Cerebellar cortex (tissue), 1 donor: Measurements from ENCODE around the gene APC2.

Experiments
- DNase-seq: peaks from one replicate; pipeline ENCODE4 v3.0.0-alpha.2; 2015; ENCODE audit warnings: low spot score

APC2 gene, protein sequence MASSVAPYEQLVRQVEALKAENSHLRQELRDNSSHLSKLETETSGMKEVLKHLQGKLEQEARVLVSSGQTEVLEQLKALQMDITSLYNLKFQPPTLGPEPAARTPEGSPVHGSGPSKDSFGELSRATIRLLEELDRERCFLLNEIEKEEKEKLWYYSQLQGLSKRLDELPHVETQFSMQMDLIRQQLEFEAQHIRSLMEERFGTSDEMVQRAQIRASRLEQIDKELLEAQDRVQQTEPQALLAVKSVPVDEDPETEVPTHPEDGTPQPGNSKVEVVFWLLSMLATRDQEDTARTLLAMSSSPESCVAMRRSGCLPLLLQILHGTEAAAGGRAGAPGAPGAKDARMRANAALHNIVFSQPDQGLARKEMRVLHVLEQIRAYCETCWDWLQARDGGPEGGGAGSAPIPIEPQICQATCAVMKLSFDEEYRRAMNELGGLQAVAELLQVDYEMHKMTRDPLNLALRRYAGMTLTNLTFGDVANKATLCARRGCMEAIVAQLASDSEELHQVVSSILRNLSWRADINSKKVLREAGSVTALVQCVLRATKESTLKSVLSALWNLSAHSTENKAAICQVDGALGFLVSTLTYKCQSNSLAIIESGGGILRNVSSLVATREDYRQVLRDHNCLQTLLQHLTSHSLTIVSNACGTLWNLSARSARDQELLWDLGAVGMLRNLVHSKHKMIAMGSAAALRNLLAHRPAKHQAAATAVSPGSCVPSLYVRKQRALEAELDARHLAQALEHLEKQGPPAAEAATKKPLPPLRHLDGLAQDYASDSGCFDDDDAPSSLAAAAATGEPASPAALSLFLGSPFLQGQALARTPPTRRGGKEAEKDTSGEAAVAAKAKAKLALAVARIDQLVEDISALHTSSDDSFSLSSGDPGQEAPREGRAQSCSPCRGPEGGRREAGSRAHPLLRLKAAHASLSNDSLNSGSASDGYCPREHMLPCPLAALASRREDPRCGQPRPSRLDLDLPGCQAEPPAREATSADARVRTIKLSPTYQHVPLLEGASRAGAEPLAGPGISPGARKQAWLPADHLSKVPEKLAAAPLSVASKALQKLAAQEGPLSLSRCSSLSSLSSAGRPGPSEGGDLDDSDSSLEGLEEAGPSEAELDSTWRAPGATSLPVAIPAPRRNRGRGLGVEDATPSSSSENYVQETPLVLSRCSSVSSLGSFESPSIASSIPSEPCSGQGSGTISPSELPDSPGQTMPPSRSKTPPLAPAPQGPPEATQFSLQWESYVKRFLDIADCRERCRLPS (N-terminal part only)

GRCh38 chr19:1449467-1450442 lies at the start of gene APC2:
Gene APC2 (plus strand): TSS chr19:1450121. CDS start chr19:1453002, 2,881 bp downstream.
- peak; percentile 89 for DNase-seq

DNA sequence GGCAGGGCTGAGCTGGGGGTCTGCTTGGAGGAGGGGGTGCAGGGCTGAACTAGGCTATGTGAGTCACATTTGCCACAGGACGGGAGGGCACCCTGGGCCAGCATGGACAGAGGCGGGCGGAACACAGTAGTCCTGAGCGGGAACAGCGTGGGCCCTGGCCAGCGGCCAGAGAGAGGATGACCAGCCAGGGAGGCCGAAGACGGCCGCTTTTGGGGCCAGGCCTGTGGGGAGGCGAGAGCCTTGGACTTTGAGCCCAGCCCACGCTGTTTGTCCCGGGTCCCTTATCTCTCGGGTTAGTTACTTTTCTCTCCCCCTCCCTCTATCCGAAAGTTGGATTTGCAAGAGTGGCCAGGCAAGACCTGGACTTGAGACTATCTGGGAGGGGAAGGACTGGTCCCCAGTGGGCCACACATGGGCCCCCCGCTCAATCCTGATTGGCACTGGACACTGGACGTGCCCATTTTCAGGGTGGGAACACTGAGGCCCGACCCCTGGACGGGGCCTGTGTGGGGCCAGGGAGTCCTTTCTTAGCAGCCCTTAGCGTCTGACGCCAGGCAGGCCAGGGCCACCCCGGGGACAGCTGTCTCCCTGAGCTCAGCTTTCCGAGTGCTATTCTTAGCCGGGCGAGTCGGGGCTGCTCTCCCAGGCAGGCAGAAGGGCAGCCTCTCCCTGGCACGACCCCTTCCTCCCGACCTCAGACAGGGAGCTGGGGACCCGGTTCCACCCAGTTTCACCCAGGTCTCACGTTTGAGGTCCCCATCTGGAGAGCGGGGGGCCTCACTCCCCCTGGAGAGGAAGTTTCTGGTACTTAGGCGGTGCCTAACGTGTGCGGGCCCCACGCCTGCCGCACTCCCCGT lies 49.4 kb upstream of the APC2 start:
- DNase-seq, result no peak

GRCh38 chr19:1401138-1401888 lies 48.6 kb upstream of the APC2 start, which contains the start of gene GAMT:
Gene GAMT (minus strand): TSS chr19:1401542. CDS start chr19:1401476, 66 bp downstream.
- DNase-seq, result no peak

GRCh38 chr19:1401889-1402217 lies 48.1 kb upstream of the APC2 start:
- no peak for DNase-seq

DNA sequence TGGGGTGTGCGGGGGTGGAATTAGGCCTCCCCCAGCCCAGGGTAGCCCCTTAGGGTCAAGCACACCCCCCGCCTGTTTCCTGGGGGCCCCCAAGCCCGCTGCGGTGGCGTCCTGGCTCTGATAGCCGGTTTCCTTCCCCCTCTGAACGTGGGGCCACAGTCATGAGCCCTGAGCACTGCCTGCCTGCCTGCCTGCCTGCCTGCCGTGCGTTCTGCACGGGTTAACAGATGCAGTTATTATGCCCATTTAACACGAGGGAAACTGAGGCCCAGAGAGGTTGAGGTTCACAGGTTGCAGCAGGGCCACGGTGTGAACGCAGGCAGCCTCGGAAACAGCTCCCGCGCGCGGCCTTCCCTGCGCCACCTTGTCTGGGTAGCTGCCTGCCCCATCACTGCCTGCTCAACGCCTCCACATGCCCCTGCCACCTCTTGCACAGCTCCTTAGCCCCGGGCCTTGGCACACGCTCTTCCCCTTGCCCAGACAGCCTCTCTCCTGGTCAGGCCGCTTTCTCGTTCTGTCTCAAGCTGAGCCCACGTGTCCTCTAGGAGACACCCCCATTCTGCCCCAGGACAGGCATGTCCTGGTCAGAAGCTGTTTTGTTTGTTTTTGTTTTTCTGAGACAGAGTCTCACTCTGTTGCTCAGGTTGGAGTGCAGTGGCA lies 47.4 kb upstream of the APC2 start:
- DNase-seq, result no peak

DNA sequence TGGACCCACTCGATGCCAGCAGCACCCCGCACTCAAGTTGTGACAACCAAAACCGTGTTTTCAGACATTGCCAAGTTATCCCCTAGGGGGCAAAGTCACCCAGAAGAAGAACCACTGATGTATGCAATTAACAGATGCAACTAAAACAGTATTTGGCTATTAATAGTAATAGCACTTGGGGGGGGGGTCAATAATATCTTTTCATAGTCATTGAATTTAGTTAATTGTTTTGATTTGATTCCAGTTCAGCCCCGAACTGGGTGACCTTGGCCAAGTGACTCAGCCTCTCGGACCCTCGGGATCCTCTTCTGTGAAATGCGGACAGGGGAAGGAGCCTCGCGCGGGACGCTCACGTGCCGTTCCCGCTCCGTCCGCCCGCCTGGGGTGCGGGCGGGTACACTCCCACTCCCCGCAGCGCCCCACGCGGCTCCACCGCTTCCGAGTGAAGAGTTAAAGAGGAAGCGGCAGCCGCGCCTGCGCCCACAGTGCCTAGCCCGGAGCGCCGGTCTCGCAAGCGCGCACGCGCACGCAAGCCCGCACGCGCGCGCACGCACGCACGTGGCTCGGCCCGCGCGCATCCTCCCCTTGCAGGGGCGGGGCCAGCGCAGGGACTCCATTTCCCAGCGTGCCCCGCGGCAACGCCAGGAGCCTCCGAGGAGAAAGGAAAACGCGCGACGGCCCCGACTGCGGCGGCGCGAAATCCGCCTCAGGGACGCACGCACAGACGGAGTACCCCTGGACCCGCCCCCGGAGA lies 43.0 kb upstream of the APC2 start:
- DNase-seq, result peak; percentile 96

DNA sequence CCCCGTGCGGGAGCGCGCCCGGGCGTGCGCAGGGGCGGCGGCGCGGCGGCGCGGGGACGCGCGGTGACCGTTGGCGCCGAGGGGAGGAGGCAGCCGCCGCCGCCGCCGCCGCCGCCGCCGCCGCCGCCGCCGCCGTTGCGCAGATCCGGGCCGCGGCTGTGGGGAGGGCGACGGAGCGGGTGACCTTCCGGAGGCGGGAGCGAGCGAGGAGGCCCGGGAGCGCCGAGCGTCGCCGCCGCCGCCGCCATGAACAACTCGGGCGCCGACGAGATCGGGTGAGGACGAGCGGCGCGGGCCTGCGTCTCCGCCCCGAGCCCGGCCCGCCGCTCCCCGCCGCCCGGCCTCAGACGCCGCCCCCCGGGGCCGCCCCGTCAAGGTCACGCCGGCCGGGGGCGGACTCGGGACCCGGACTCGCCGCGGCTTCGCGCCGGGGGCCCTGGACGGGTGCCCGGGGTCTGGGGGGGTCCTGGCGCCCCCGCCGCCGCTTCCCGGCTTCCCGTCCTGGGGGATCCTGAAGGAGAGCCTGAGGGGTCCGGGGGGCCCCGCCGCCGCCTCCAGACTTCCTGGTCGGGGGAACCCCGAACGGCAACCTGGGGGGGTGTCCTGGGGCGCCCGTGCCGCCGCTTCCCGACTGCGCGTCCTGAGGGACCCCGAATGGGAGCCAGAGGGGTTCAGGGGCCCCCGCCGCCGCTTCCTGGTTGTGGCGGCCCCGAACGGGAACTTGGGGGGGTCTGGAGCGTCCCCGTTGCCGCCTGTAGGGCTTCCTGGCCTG lies 42.2 kb upstream of the APC2 start, which contains the start of gene DAZAP1:
TSS of gene DAZAP1 (plus strand) at position 59 of the 772 bp plus-strand sequence. CDS start at position 247, 188 bp downstream.
- DNase-seq, result no peak

- DNase-seq, result no peak
Measured at GRCh38 chr19:1408300-1409203, 41.4 kb upstream of the APC2 start.

DNA sequence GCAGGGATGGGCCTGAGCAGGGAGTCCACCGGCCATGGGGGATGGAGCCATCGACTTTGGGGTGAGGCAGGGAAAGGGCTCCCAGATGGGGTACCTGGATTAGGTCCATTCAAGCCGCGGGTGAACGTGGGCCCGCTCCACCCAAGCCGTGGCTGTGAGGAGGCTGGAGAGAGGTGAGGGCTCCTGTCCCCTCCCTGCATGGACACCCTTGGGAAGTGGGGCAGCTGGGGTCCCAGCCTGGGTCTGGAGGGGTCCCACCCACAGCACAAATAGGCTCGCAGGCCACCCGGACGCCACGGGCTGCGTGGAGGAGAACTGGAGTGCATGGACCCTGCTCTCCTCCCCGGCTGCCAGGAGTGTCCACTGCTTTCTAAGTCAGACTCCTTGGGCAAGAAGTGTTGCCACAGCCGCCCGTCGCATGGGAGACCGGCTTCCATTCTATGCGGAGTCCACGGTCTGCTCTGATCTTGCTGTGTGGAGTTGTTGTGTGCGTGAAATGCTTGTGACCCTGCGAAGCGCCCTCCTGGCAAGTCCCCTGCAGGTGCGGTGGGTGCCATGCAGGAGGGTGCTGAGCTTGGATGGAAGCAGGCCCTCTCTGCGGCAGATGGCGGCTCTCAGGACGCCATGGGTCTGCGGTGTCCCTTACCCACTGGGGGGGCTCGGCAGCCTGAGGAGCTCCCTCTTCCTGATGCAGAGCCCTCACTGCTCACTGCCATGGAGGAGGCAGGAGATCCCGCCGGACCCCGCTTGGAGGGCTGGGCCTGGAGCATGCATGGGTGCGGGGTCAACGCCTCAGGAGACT lies 40.5 kb upstream of the APC2 start:
- no peak for DNase-seq

DNA sequence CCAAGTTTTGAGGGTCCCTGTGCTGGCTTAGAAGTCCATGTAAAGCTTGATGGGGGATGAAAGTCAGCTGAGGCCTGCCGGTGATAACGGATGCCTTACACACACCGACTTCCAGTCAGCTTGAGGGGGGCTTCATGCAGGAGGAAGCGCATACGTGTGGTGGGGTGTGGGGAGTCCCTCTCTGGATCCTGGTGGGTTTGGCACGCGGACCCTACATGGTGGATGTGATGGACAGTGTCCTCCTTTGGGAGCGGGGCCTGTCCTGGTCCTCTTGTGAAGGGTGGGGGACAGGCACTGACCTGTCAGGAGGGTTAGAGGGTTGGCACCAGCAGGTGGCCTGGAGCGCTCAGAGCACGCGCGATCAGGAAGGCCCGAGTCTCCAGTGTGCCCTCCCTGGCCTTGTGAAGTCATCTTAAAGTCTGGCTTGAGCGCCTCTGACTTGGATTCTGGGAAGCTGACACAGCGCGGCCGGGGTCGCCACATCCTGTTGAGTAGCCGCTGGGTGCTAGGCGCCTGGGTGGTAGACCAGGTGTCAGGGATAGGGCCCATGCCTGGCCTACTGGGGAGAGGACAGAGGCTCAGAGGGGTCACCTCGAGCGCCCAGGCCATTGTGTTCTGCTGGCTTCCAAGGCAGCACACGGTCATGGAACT lies 39.7 kb upstream of the APC2 start:
- no peak for DNase-seq

- no peak for DNase-seq
Measured at GRCh38 chr19:1410789-1411188, 39.1 kb upstream of the APC2 start.

DNA sequence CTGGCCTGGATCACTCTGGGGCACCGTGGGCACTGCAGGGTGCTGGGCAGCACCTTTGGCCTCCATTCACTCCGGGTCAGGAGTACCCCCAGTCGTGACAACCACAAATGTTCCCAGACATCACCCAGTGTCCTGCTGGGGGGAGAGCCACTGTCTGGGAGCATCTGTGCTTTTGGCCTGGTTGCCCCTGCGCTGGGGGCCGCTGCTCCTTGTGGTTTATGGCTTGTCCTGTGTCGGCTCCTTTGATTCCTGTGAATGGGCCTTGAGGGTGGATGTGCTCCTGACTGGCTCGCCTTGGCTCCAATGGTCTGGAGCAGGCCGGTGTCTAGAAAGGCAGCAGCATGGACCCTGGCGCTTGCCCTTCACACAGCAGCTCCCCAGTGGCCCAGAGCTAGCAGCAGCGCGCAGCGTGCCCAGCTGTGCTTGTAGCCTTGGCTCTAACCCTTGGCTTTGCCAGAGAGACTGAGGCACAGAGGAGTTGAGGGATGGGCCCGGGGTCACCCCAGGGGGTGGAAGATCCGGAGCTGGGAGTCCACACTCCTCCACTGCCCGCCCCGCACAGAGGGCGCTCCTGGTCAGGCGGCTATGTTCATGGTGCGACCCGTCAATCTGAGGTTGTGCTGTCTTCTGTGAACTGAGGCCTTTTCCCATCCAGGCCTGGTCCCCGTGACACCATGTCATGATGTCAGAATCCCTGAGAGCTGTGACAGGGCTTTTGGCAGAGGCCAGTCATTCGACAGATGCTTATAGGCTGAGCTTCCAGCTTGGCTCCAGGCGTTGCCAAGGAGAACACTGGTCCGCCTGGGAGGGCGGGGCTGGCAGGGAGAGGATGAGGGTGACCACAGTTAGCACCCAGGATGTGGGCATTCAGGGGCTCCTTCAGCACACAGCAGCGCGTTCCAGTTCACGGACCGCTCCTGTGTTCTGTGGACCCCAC lies 38.4 kb upstream of the APC2 start:
- peak; percentile 82 for DNase-seq

DNA sequence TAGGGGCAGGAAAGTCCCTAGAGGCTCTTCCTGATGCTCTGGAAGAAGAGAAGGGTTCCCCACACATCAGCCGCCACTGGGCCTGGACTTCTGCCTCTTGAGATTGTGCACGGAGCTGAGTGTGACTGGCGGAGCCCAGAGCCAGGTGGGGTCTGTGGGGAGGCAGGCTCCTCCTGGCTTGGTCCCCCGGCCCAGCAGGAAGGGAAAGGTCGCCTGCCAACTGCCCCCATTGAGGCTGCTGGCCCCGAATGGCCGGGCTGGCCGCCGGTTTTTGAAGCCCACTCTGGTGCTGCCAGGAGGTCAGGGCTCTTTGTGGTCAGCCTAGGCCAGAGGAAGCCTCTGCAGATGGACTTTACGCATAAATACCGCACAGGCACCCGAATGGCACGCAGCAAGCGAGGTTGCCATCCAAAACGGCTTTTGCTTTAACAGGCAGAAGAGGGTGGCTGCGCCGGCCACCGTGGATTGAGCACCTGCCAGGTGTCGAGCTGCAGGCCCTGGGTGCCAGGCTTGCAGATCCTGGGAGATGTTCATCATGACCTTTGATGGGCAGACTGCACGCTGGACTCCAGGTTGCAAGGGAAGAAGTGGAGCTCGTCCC lies 37.5 kb upstream of the APC2 start:
- no peak for DNase-seq
